ENCODE measurements around the gene RABL3. TPM values are rescaled to one million over a fixed set of nuclear protein-coding genes. Genes with fewer than 3 reads are reported as not detected.
A peak's percentile ranks its signal among the peaks of the same experiment; 100 is the strongest.
"Not testable (repeated sequence)": the region's sequence is repeated elsewhere in the genome, so short reads cannot be mapped to it uniquely, and the experiment has no call there.

Gene RABL3
- total and polyA plus RNA-seq, 2 of the 13 experiments (the other 11 are each of a cell fraction or from before 2014, with no cell fraction given): 4.8 to 31.9 TPM

DNA sequence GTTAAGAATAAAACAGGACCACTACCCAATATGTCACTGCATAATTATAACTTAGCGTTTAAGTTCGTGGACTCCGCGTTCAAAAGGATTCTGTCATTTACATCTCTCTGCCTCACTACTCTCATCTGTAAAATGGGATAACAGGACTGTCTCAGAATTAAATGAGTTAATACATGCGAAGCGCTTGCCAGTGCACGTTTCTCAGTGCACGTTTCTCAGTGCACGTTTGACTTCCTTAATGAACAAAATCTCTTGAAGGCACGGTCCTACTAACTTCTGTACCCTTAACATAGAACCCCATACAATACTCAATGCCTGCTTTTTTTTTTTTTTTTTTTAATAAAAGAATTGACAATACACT lies 499 bp downstream of the RABL3 start (continued):
- TF ChIP-seq, protein P1, sequence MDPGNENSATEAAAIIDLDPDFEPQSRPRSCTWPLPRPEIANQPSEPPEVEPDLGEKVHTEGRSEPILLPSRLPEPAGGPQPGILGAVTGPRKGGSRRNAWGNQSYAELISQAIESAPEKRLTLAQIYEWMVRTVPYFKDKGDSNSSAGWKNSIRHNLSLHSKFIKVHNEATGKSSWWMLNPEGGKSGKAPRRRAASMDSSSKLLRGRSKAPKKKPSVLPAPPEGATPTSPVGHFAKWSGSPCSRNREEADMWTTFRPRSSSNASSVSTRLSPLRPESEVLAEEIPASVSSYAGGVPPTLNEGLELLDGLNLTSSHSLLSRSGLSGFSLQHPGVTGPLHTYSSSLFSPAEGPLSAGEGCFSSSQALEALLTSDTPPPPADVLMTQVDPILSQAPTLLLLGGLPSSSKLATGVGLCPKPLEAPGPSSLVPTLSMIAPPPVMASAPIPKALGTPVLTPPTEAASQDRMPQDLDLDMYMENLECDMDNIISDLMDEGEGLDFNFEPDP (CRISPR knock-in tag; conservative IDR thresholded peaks at IDR 0.05): no peak
- TF ChIP-seq ZNF629 (CRISPR knock-in tag; conservative IDR thresholded peaks at IDR 0.05): peak; percentile 98
- no peak for TF ChIP-seq FIP1L1 (IDR thresholded peaks at IDR 0.05; ENCODE audit: borderline replicate concordance, insufficient read depth, low read depth, low read length)
- peak; percentile 84; the same call in 1 of the 2 replicates for TF ChIP-seq ZMYM2 (CRISPR knock-in tag; IDR thresholded peaks at IDR 0.05)
- TF ChIP-seq ZBTB8A (CRISPR knock-in tag; IDR thresholded peaks at IDR 0.05; ENCODE audit: borderline replicate concordance, low read depth): no peak
- peak; percentile 60; the same call in 1 of the 2 replicates for TF ChIP-seq BHLHE40 (IDR thresholded peaks at IDR 0.05; ENCODE audit: low read length)
- 0 out of 2 replicates have a peak, but pooled peaks have one; percentile 27 for TF ChIP-seq HDAC2 (CRISPR knock-in tag; IDR thresholded peaks at IDR 0.05)
- no peak for TF ChIP-seq ZNF883 (CRISPR knock-in tag; IDR thresholded peaks at IDR 0.05; ENCODE audit: not compliant biosample characterization)
- no peak for TF ChIP-seq KLF16 (CRISPR knock-in tag; IDR thresholded peaks at IDR 0.05)

DNA sequence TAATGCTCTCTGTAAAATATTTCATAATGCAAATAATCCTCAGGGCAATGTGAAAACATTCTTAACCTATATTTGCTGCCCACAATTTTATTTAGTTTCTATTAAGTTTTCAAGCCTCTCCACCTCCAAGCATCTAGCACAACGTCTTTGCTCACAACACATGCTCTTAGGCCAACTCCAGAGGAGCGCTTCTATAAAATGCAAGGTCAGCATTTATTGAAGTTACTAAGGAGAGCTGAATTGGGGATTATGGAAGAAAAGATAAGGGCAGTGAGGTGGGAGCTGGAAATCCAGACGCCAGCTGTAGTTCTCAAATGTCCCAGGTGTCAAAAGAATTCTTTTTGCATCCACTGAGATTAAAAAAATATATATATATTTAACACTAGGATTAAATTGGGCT lies 996 bp downstream of the RABL3 start:
- in situ Hi-C loops (cut with HindIII; ENCODE audit: extremely low pct_ligation_motif_present, low pct_unique_long_range_greater_than_20kb): loop anchor here (5.0 kb wide), 1 partner anchor 64 kb away; no protein-coding TSS in a partner anchor
- no peak for DNase-seq (ENCODE audit: low spot score)

DNA sequence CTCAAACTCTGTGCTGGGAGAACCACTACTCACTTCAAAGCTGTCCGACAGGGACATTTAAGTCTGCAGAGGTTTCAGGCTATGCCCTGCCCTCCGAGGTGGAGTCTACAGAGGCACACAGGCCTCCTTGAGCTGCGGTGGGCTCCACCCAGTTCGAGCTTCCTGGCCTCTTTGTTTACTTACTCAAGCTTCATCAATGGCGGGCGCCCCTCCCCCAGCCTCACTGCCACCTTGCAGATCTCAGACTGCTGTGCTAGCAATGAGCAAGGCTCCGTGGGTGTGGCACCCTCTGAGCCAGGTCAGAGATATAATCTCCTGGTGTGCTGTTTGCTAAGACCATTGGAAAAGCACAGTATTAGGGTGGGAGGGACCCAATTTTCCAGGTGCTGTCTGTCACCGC lies 4.3 kb downstream of the RABL3 start:
- intact Hi-C loops (cut with micrococcal nuclease; ENCODE audit: unreplicated experiment); in situ Hi-C loops (cut with HindIII; ENCODE audit: extremely low pct_ligation_motif_present, low pct_unique_long_range_greater_than_20kb); H2AFZ ChIP-seq (ENCODE audit: low read length); H3K27ac ChIP-seq (ENCODE audit: extremely low read length, insufficient read depth, low read length); BruUV-seq (replicated peaks); CTCF ChIA-PET (ENCODE audit: low intra/inter-chr PET ratio, low total read pairs); ATAC-seq; DNase-seq (ENCODE audit: low spot score); POLR2A ChIA-PET; H3K4me2 ChIP-seq (ENCODE audit: low read depth, low read length); H3K9ac ChIP-seq (ENCODE audit: insufficient read depth, low read depth, low read length); H4K20me1 ChIP-seq (ENCODE audit: insufficient read depth, low read length); H3K9me3 ChIP-seq (ENCODE audit: low read length); H3K4me3 ChIP-seq (replicated peaks in 1 of 3; ENCODE audit: insufficient read depth in 1 of 3, low read depth in 2 of 3, low read length in 3 of 3); FAIRE-seq; H3K36me3 ChIP-seq (replicated peaks in 1 of 2; ENCODE audit: control insufficient read depth in 1 of 2, insufficient read depth in 2 of 2, low read length in 2 of 2); H3K27me3 ChIP-seq (ENCODE audit: control insufficient read depth in 1 of 2, insufficient read depth in 2 of 2, low read length in 2 of 2); H3K4me1 ChIP-seq (ENCODE audit: insufficient read depth, low read length): not testable (repeated sequence)
- peaks cover 12% of the 10 kb centered on the region for H3K79me2 ChIP-seq (ENCODE audit: insufficient read depth, low read length)
- WGBS (ENCODE audit: low lambda C conversion rate): 87% methylated on average over 6 of the region's 8 CpGs

More for the DNA sequence above, 996 bp downstream of the RABL3 start:
- H3K36me3 ChIP-seq (replicated peaks in 1 of 2; ENCODE audit: control insufficient read depth in 1 of 2, insufficient read depth in 2 of 2, low read length in 2 of 2): 0 out of 5 replicates have a peak, but pooled peaks cover 0 to 9% of the 10 kb centered on the region in 2 experiments
- TF ChIP-seq SMARCE1 (IDR thresholded peaks at IDR 0.05; ENCODE audit: borderline replicate concordance) (no peak), SIN3A (IDR thresholded peaks at IDR 0.05; ENCODE audit: borderline replicate concordance, low read depth, low read length) (no peak), DNMT1 (CRISPR knock-in tag; IDR thresholded peaks at IDR 0.05) (no peak), SYNCRIP (IDR thresholded peaks at IDR 0.05; ENCODE audit: insufficient read depth, low read depth, low read length) (no peak), MAFF (IDR thresholded peaks at IDR 0.05; ENCODE audit: low read depth, low read length) (peak; percentile 100), MAFK (conservative IDR thresholded peaks at IDR 0.05 in 1 of 2, IDR thresholded peaks at IDR 0.05 in 1 of 2; ENCODE audit: low read length in 2 of 2) (peak; percentile 100), MAFG (CRISPR knock-in tag; IDR thresholded peaks at IDR 0.05) (peak; percentile 73)
- no peaks in the 10 kb centered on the region; a peak in 1 of 5 replicates for H3K27me3 ChIP-seq (ENCODE audit: control insufficient read depth in 1 of 2, insufficient read depth in 2 of 2, low read length in 2 of 2)
- ATAC-seq: no peak
- peak overlapping the region; percentile 98; the same call in 1 of the 2 replicates for H3K9ac ChIP-seq (ENCODE audit: insufficient read depth, low read depth, low read length)
- H3K9me3 ChIP-seq (ENCODE audit: low read length): no peaks in the 10 kb centered on the region
- H3K4me2 ChIP-seq (ENCODE audit: low read depth, low read length): peak overlapping the region; percentile 73
- 73% methylated on average over 3 of the region's 3 CpGs for WGBS (ENCODE audit: low lambda C conversion rate)
- POLR2A ChIA-PET: interaction anchor here (0.9 to 1.5 kb wide), 2 partner anchors 24 to 63 kb away, joined by 3 to 4 read pairs; no protein-coding TSS in a partner anchor
- no peak overlapping the region for H2AFZ ChIP-seq (ENCODE audit: low read length)
- CTCF ChIA-PET (ENCODE audit: low intra/inter-chr PET ratio, low total read pairs): no interaction called here
- H3K27ac ChIP-seq (ENCODE audit: extremely low read length, insufficient read depth, low read length): peak overlapping the region; percentile 98
- H3K4me3 ChIP-seq (replicated peaks in 1 of 3; ENCODE audit: insufficient read depth in 1 of 3, low read depth in 2 of 3, low read length in 3 of 3): peak overlapping the region; percentile 89 to 98 (median 90); a peak in 5 of 6 replicates
- peaks cover 29% of the 10 kb centered on the region for H3K4me1 ChIP-seq (ENCODE audit: insufficient read depth, low read length)
- H3K79me2 ChIP-seq (ENCODE audit: insufficient read depth, low read length): peaks cover 41% of the 10 kb centered on the region
- BruUV-seq (replicated peaks): no TSS peak
- no peak for FAIRE-seq
- no peaks in the 10 kb centered on the region for H4K20me1 ChIP-seq (ENCODE audit: insufficient read depth, low read length)
- intact Hi-C loops (cut with micrococcal nuclease; ENCODE audit: unreplicated experiment): loop anchor here (5.0 kb wide), 1 partner anchor 104 kb away; no protein-coding TSS in a partner anchor

Data from HepG2 (cell line).